Panc1 (cell line): Measurements from ENCODE around the gene ZNF30.
"Not testable (repeated sequence)": the region's sequence is repeated elsewhere in the genome, so short reads cannot be mapped to it uniquely, and the experiment has no call there.

Source experiments
- POLR2AphosphoS5 ChIP-seq: IDR thresholded peaks from 2 replicates; pipeline ENCODE4 v1.6.1; 2012; ENCODE audit warnings: mild to moderate bottlenecking, low read depth, low read length, moderate library complexity
- SIN3A ChIP-seq: IDR thresholded peaks from 2 replicates; pipeline ENCODE4 v1.6.1; 2012; ENCODE audit warnings: low read depth, mild to moderate bottlenecking, low read length, moderate library complexity, borderline replicate concordance; ENCODE audit not compliant: insufficient read depth
- TCF7L2 ChIP-seq: IDR thresholded peaks from 2 replicates; pipeline ENCODE4 v1.6.1; 2011; ENCODE audit warnings: mild to moderate bottlenecking, low read depth, low read length, inconsistent platforms
- TF ChIP-seq, protein P1 (sequence below): fragments of 450-650 bp; IDR thresholded peaks from 2 replicates; pipeline ENCODE4 v1.5.1; 2017; ENCODE audit warnings: mild to moderate bottlenecking
- TF ChIP-seq, protein P2 (sequence below), 2 experiments: IDR thresholded peaks; 2 replicates each; pipeline ENCODE4 v1.6.1; 2011 to 2012; ENCODE audit warnings: low read depth in 2 of 2, control low read depth in 1 of 2, low read length in 1 of 2, mild to moderate bottlenecking in 1 of 2, moderate library complexity in 1 of 2; ENCODE audit not compliant: insufficient read depth in 1 of 2

DNA sequence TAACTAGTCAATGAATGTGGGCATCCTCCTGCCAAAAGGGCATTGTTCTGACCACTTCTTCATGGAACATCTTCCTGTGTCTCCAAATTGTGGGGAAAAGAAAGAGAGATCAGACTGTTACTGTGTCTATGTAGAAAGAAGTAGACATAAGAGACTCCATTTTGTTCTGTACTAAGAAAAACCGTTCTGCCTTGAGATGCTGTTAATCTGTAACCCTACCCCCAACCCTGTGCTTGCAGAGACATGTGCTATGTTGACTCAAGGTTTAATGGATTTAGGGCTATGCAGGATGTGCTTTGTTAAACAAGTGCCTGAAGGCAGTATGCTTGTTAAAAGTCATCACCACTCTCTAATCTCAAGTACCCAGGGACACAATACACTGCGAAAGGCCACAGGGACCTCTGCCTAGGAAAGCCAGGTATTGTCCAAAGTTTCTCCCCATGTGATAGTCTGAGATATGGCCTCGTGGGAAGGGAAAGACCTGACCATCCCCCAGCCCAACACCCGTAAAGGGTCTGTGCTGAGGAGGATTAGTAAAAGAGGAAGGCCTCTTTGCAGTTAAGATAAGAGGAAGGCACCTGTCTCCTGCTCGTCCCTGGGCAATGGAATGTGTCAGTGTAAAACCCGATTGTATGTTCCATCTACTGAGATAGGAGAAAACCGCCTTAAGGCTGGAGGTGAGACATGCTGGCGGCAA, 6.5 kb upstream of the ZNF30 start:
- TF ChIP-seq, protein P1, sequence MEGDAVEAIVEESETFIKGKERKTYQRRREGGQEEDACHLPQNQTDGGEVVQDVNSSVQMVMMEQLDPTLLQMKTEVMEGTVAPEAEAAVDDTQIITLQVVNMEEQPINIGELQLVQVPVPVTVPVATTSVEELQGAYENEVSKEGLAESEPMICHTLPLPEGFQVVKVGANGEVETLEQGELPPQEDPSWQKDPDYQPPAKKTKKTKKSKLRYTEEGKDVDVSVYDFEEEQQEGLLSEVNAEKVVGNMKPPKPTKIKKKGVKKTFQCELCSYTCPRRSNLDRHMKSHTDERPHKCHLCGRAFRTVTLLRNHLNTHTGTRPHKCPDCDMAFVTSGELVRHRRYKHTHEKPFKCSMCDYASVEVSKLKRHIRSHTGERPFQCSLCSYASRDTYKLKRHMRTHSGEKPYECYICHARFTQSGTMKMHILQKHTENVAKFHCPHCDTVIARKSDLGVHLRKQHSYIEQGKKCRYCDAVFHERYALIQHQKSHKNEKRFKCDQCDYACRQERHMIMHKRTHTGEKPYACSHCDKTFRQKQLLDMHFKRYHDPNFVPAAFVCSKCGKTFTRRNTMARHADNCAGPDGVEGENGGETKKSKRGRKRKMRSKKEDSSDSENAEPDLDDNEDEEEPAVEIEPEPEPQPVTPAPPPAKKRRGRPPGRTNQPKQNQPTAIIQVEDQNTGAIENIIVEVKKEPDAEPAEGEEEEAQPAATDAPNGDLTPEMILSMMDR = not testable (repeated sequence)
- not testable (repeated sequence) for TF ChIP-seq POLR2AphosphoS5, TCF7L2, SIN3A
- TF ChIP-seq, protein P2, sequence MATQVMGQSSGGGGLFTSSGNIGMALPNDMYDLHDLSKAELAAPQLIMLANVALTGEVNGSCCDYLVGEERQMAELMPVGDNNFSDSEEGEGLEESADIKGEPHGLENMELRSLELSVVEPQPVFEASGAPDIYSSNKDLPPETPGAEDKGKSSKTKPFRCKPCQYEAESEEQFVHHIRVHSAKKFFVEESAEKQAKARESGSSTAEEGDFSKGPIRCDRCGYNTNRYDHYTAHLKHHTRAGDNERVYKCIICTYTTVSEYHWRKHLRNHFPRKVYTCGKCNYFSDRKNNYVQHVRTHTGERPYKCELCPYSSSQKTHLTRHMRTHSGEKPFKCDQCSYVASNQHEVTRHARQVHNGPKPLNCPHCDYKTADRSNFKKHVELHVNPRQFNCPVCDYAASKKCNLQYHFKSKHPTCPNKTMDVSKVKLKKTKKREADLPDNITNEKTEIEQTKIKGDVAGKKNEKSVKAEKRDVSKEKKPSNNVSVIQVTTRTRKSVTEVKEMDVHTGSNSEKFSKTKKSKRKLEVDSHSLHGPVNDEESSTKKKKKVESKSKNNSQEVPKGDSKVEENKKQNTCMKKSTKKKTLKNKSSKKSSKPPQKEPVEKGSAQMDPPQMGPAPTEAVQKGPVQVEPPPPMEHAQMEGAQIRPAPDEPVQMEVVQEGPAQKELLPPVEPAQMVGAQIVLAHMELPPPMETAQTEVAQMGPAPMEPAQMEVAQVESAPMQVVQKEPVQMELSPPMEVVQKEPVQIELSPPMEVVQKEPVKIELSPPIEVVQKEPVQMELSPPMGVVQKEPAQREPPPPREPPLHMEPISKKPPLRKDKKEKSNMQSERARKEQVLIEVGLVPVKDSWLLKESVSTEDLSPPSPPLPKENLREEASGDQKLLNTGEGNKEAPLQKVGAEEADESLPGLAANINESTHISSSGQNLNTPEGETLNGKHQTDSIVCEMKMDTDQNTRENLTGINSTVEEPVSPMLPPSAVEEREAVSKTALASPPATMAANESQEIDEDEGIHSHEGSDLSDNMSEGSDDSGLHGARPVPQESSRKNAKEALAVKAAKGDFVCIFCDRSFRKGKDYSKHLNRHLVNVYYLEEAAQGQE (IDR thresholded peaks at IDR 0.05; ENCODE audit: insufficient read depth in 1 of 2, low read depth in 2 of 2, low read length in 1 of 2) = not testable (repeated sequence)
